Activated effector memory CD4-positive, alpha-beta T cell treated with anti-CD3 and anti-CD28 coated beads, Interleukin-2, amount 50 U/mL, for 16 hours (primary cell): Measurements from ENCODE around the gene PCSK6.
A peak's percentile ranks its signal among the peaks of the same experiment; 100 is the strongest.

Experiments
- DNase-seq: peaks from one replicate; pipeline ENCODE4 v3.0.0-alpha.2; 2020

Gene PCSK6

DNA sequence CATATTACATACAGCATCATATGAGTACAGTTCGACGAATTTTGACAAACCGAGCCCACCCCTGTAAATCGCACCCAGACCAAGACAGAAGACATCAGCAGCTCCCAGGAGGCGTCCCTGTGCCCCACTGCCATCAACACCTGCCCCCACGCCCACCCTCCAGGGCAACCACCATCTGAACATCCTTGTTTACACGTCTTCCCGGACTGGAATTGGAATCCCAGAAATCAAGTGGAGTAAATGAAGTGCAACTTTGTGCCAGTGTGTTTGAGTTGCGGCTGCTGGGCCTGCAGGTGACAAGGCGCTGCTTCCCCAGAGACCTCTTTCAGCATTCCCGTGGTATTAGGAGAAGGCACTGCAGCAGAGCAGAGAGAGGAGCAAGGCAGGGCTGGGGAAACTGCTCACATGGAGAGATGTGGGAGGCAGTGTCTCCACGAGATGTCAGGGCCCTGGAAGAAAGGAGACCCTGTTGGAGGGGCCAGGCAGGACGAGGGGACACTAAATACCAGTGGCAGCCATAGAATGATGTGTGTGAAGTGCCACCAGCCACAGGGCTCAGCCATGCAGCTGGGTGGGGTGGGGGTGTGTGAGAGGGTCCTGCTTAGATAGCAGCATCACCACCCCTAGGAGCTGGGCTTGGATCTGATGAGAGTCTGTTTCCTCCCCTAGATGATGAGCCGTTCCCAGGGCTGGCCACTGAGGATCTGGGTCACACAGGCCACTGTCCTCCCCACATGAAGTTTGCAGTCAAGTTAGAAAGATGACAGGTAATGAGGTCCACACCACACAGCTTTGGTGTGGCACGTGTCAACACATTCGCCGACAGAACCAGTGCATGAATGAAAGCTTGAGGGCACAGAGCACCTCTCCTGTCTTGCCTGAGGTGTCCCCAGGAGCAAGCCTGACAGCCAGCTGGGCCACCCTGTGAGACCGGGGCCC, 33.4 kb upstream of the PCSK6 start:
- no peak for DNase-seq

DNA sequence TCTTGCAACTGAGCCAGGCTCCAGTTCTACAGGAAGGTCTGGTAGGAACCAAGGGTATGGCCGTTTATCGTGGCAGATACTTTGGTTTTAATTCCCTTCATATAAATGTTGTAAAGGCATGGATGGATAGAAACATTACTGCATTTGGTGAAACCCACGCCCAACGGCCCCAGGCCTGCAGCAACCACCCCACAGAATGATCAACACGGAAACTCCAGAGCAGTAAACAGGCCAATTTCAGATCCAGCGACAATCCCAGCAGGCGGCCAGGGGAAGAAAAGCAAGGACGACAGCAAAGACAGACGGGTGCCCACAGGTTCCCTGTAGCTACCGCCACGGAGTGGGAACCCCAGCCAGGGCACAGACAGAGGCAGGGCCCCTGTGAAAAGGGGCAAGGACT, 32.6 kb upstream of the PCSK6 start:
- DNase-seq, result no peak

DNA sequence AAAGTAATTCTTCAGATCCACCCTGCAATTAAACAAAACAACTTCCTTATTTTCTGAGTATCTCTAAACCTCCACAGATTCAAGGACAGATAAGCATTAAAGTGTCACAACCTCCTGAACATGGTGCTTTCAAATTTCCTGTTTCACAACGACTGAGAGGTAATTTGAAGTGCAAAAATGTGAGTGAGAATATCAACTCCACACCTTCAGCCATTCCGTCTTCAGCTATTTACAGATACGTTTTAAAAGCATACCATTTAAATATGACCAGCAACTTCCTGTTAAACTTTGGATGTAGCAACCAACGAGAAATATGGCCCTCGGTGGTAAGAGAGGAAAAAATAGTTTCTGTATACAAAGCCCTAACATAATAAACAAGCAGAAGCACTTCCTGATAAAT, 32.1 kb upstream of the PCSK6 start:
- DNase-seq, result no peak

DNA sequence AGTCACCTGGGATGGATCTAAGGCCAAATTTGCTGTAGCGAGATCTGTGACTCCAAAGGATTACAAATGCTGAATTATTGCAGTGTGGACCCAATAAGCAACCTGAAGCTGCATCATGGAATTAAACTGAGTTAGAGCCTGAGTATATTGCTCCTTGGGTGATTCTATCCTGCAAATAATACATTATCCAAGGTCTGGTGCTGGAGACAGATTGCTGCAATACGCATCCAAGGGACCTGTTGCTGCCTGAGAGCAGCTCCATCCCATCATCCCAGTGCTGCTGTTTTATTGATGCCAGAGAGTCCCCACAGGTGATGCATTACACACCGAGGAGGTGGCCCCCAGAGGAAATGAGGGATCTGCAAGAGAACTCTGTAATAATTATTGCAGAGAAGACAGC, 31.6 kb upstream of the PCSK6 start:
- DNase-seq, result no peak

DNA sequence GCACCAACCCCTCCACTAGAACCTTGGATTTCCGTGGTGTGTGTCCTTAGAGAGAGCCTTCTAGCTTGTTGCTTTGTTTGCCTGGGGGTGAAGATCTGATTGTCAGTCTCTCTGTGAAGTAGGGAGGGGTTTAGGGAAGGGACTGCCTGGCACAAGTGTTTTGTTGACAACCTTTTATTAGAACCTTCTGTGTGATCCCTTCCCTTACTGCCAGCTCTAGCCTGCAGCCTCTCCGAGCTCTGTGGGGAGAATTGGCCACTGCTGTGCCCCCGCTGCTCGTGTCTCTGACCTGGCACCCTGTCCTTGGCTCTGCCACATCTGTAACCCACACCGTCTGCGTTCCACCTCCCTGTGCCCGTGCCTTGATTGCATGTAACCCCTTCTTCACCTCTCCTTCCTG, 30.9 kb upstream of the PCSK6 start:
- DNase-seq, result no peak

DNA sequence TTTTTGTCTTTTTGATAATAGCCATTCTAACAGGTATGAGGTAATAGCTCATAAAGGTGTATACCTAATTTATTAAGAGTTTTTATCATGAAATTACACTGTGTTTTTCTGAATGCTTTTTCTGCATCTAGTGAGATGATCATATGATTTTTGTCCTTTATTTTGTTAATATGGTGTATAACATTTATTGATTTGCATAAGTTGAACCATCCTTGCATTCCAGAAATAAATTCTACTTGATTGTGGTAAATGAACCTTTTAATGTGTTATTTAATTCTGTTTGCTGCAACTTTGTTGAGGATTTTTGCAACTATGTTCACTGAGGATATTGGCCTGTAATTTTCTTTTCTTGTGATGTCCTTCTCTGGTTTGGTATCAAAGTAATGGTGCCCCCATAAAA, 28.0 kb upstream of the PCSK6 start:
- no peak for DNase-seq

DNA sequence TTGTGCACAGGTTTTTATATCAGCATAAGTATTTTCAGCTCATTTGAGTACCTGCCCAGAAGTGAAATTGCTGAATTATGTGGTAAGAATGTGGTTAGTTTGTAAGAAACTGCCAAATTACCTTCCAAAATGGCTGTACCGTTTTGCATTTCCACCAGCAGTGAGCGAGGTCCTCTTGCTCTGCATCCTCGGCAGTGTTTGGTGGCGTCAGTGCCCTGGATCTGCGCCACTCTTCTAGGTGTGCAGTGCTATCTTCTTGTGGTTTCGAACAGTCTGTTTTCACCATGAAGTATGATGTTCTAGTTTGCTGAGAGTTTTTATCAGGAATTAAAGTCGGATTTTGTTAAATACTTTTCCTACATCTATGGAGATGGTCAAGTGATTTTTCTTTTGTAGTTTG, 24.8 kb upstream of the PCSK6 start:
- DNase-seq, result no peak

DNA sequence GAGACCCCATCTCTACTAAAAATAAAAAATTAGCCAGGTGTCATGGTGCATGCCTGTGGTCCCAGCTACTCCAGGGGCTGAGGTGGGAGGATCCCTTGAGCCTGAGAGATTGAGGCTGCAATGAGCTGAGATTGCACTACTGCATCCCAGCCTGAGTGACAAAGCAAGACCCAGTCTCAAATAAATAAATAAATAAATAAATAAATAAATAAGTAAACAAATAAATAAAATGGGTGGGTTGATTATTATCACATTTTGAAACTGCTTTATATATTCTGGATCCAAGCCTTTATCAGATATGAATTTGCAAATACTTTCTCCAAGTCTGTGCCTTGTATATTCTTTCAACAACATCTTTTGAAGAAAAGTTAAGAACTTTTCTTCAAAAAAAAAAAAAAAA, 22.2 kb upstream of the PCSK6 start:
- DNase-seq, result peak; percentile 24

DNA sequence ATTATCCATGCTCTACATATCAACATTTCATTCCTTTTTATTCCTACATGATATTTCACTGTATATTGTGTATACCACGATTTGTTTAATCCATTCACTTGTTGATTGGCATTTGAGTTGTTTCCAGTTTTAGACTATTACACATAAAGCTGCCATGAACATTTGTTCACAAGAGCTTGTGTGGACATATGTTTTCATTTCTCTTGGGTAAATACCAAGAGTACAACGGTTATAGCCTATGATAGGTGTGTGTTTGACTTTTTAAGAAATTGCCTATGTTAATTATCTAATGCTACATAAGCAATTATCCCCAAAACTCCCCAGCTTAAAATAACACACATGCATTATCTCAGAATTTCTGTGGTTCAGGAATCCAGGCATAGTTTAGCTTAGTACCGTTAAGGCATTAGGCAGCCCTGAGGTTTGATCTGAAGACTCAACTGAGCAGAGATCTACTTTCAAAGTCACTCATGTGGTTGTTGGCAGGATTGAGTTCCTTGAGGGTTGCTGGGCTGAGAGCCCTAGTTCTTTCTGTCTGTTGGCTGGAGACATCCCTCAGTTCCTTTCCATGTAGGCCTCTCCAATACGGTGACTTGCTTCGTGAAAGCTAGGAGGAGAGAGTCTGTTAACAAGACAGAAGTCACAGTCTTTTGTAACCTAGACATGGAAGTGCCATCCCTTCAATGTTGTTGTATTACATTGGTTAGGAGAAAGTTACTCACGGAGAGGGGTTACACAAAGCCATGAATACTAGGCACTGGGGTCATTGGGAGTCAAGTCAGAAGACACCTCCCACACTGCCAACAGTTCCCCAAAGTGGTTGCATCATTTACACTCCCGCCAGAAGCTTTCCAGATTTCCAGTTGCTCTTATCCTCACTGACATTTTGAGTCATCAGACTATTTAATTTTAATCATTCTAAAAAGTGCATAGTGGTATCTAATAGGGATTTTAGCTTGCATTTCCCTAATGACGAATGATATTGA, 21.0 kb upstream of the PCSK6 start:
- peak; percentile 12 for DNase-seq

DNA sequence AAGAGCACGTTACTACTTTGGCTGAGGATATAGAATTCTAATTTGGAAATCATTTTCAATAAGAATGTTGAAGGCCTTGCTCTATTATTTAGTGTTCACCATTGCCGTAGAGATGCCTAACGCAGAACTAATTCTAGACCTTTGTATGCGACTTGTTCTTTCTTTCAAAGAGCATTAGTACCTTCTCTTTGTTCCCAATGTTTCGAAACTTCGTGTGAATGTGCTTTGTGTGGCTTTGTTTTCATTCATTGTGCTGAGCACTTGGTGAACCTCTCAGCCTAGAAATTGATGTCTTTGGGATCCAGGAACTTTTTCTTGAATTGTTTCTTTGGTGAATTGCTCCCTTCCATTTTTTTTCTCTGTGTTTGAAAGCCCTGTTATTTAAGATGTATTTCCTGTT, 19.8 kb upstream of the PCSK6 start:
- DNase-seq, result no peak

DNA sequence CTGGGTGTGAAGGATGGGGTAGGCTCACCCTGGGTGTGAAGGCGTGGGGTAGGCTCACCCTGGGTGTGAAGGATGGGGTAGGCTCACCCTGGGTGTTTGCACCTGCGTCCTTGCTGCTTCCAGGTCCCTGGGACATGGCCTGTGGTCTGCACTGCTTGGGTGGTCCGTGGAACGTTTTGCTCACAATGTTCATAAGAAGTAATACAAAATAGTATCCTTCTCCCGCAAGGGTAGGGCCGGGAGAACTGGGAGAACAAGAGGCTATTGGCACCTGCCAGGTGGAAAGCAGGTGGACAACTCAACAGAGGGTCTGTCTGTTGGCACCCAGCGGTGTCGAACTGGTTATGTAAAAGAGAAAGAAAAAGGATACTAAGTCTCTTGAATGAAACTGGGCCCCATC, 17.0 kb upstream of the PCSK6 start:
- peak; percentile 57 for DNase-seq

DNA sequence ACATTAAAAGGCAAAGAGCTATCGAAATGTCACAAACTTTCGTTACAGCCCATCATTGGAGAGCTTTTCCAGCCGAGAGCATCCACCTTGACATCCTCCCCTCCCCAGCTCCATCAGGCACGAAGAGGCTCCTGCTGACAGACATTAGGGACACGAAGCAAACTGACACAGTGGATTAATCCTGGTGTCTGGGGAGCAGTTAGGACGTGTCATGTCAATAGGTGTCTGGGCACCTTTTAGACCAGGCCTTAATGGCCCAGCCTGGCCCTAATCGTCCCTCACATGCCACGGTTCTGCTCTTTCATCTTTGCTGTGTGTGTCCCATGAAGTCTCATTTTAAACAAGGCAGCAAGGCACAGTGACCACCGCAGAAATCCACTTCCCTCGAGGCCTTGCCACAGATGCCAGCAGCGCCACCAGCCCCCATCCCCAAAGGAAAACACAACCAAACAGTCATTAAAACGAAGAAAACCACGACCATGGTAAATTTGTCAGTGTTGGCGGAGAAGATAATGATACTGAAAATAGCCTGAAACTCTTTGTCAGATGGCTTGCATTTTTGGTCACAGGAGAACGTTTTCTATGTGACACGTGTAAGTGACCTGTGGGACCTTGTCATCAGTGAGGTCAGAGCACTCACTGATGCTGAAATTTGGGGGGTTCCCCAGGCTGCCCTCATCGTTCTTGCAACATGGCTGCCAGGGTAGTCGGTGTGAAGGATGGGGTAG, 16.3 kb upstream of the PCSK6 start:
- DNase-seq, result peak; percentile 34

DNA sequence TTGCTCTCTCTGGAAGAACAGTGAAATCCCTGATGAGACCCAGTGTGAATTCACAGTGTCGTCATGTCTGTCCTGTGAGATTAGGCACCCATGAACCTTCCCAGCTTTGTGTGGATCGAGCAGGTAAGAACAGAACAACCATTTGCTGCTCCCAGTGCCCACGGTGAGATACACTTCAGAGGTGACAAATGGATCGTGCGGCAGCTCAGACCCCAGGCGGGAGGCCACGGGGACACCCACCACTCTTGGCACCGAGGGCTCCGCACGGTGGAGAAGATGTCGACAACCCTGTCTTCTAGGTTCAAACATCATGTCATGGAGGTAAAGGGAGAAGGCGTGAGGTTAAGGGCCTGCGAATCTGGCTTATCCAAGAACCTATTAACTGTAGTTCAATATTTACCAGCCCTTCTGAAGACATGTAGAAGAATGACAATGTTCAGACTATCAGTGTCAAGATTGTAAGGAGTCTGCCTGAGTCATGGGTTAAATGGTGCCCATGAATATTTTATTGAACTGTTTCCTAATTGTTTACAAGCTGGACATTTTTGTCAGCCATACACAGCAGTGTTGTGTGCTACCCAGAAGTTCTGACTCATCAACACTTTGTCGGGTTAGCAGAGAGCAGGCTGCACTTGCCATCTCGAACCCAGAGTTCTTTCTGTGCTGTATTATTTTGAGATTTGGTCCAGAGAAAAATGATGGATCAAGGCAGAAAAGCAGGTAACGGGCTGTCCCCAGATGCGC, 15.5 kb upstream of the PCSK6 start:
- peak; percentile 27 for DNase-seq

DNA sequence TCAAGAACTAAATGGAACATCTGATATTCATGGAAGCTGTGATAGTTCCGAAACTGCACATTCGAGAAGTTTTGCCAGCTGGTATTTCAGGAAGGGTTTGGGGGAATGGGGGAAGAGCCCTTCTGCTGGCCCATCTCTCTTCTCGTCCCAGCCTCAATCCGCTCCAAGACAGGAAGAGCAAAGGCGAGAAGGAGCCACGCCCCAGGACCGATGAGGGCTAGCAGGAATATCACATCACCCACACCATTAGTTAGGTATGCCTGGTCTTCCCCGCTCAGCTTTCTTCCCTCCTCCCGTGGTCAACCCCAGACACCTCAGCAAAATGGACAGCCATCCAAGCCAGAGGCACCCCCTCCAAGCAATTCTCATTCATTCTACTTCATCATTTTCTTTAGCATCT, 14.9 kb upstream of the PCSK6 start:
- peak; percentile 19 for DNase-seq

DNA sequence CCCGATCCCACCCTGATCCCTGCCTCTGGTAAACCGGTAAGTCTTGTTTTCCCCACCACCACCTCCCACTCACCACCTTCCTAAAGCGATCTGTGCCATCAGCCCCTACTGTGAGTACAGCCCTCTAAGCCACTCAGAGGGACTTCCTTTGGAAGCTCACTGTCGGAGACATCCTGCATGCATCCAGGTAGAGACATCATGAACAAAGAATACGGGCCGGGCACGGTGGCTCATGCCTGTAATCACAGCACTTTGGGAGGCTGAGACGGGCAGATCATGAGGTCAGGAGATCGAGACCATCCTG, 13.7 kb upstream of the PCSK6 start:
- DNase-seq, result no peak

DNA sequence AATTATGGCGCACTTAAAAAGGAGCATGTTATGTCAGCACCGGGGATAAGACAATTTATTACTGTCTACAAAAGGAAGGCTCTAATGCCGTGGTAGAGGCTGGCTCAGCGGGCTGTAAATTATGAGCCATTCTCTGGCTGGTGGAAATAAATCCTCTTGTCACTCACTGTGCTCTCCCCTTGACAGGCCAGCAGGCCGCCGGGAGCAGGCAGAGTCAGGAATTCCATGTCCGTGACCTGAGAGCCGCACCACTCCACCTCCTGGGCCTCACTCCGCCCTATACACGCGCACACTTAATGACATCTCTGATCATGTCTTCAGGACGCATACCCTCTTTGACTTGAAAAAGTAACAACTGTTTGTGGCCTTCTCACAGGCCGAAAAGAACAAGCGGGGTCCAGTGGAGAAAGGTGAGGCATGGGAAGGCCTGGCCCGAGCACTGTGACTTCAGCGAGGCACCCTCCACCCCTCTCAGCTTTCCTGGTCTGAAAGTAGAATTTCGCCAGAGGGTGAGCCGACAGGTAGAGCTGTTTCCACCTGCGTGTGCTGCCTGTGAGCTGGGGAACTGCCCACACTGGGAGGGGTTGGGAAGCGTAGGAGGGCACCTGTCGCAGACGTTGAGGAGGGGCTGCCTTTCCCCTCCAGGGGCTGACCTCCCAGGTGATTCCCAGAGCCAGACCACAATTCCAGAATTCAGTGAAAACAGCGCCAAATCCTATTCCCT, 13.2 kb upstream of the PCSK6 start:
- peak; percentile 33 for DNase-seq

DNA sequence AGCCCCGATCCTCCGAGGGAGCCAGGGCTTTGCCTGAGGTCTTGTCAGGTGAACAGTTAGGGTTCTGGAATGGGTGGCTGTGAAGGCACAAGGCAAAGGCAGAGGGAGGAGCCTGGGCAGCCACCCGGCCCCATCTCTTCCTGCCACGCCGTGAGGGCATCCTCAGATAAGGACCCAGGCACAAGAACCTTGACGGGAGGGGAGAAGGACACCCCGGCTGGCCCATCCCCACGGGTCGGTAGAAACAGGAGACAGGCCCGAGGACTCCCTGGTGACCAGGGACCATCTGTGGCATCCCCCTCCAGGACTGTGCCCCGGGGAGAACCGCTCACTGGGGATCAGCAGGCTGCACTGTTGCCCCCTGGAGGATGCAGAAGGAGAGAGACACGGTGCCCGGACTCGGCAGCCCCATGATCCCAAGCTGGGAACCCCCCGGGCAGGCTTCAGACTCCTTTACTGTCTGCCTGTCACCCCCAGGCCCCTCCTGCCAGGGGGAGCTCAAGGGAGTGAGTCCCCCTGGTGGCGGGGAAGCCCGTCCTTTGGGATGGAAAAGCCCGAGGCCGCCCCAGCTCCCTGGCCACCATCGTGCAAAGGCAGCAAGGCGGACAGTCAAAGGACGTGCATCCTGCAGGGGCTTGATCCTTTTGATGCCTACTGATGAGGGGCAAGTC, 12.3 kb upstream of the PCSK6 start:
- peak; percentile 72 for DNase-seq

DNA sequence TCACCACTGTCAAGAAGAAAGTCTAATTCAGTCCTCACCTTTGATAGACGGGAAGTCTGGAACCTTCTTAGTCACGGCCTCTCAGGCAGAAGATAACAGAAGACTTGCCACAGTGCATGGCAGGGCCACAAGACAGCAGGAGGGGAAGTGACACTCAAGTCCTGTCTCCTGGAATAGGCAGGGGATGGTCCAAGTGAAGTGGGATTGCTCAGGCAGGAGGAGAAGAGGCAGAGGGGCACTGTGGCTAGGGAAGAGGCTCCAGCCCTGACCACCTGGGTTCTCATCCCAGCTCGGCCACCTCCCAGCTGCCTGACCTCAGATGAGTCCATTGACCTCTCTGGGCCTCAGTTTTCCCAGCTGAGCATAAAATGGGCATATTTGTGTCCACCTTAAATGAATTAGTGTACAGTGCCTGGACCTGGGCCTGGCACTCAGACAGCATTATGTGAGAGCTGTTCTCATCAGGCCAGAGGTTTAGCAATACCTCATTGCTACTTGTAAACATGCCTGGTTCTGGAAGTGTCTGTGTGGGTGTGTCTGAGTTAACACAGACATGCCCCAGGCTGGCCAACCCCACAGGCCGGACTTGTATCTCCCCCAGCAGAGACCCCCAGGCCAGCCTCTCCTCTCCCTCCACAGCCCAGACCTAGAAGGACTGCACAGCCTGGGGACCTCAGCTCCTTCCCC, 11.5 kb upstream of the PCSK6 start:
- no peak for DNase-seq

DNA sequence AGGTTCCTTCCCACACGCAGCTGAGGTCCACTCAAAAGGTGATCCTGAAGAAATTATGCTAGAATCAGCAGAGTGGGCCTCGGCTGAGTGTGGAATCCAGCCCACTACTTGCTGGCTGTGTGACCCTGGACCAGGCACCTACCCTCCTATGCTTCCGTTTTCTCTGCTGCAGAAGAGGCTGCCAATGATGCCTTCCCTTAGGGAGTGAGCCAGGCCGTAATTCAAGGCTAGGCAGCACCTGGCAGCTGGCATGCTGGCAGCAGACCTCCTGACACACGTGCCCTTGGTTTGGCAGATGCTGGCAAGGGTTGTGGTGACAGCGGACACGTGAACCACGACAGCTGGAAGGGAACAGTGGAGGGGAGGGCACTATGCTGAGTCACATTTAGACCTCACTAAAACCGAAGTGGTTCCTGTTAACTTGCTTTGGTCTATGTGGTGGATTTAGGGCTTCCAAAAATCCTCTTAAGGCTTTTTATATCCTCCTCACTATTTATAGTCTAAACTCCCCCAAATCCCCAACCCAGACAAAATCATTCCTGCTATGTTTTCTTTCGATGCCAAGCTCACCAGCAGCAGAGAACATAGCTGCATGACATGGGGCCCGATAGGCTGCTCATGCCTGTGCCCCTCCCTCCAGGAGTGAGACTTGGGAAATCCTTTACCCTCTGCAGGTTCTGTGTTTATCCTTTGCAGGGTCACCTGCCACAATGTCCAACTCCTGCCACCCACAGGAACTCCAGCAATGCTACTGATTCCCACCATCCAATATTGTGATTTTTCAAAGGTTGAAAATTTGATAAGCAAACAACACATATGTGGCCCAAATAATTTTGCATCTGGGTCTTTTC, 10.6 kb upstream of the PCSK6 start:
- no peak for DNase-seq
